ENCODE measurements around the gene CCDC85C.

GRCh38 chr14:99621948-99622347, 17.9 kb upstream of the CCDC85C start:
- TF ChIP-seq, protein P1, sequence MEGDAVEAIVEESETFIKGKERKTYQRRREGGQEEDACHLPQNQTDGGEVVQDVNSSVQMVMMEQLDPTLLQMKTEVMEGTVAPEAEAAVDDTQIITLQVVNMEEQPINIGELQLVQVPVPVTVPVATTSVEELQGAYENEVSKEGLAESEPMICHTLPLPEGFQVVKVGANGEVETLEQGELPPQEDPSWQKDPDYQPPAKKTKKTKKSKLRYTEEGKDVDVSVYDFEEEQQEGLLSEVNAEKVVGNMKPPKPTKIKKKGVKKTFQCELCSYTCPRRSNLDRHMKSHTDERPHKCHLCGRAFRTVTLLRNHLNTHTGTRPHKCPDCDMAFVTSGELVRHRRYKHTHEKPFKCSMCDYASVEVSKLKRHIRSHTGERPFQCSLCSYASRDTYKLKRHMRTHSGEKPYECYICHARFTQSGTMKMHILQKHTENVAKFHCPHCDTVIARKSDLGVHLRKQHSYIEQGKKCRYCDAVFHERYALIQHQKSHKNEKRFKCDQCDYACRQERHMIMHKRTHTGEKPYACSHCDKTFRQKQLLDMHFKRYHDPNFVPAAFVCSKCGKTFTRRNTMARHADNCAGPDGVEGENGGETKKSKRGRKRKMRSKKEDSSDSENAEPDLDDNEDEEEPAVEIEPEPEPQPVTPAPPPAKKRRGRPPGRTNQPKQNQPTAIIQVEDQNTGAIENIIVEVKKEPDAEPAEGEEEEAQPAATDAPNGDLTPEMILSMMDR (IDR thresholded peaks at IDR 0.05) = no peak
- no peak for TF ChIP-seq ZFX (IDR thresholded peaks at IDR 0.05; ENCODE audit: borderline replicate concordance)
